HEK293 (cell line): Measurements from ENCODE around the gene SORL1.

Experiments
- CTCF ChIA-PET: fragments of 350-600 bp; formaldehyde crosslinking; extraction: SDS; loops from one replicate; lab custom pipeline; 2021; ENCODE audit warnings: antibody characterized with exemption; lab: Yijun Ruan, JAX
- POLR2A ChIA-PET: fragments of 300-600 bp; formaldehyde crosslinking; extraction: SDS; loops from one replicate; lab custom pipeline; 2020; ENCODE audit warnings: antibody characterized with exemption, inconsistent platforms; lab: Yijun Ruan, JAX
- H3K27ac ChIP-seq: fragments of 200-500 bp; sonication (Bioruptor generic); 2 replicates; pipeline ENCODE4 v1.5.1; 2014; ENCODE audit warnings: low read depth, low read length, control low read depth, inconsistent platforms; ENCODE audit errors: extremely low read depth
- H3K36me3 ChIP-seq, 2 experiments: fragments of 200-500 bp in 1 of 2; sonication (Bioruptor generic) in 1 of 2; 1 replicate in 1 of 2; 2 replicates in 1 of 2; pipeline ENCODE4 v1.5.1; 2014 to 2017; ENCODE audit warnings: inconsistent platforms in 2 of 2, low read length in 2 of 2; ENCODE audit not compliant: control insufficient read depth in 2 of 2, insufficient read depth in 1 of 2
- H3K4me1 ChIP-seq: fragments of 200-500 bp; sonication (Bioruptor generic); 2 replicates; pipeline ENCODE4 v1.5.1; 2014; ENCODE audit warnings: mild to moderate bottlenecking, low read length, inconsistent platforms; ENCODE audit not compliant: control insufficient read depth, insufficient read depth
- H3K4me3 ChIP-seq: 2 replicates; pipeline ENCODE4 v1.5.1; 2011; ENCODE audit warnings: low read depth, mild to moderate bottlenecking, control low read depth, low read length, moderate library complexity
- H3K9me3 ChIP-seq: fragments of 200-500 bp; sonication (Bioruptor generic); 2 replicates; pipeline ENCODE4 v1.5.1; 2014; ENCODE audit warnings: low read depth, low read length, inconsistent platforms; ENCODE audit not compliant: control insufficient read depth, insufficient read depth
- BCL11A ChIP-seq: fragments of 450-650 bp; formaldehyde crosslinking; IDR thresholded peaks from 2 replicates; pipeline ENCODE4 v1.5.1; 2016; ENCODE audit warnings: low read depth, missing biosample characterization, missing genetic modification characterization
- REPIN1 ChIP-seq: fragments of 450-650 bp; formaldehyde crosslinking; IDR thresholded peaks from 2 replicates; pipeline ENCODE4 v1.5.1; 2017; ENCODE audit warnings: missing biosample characterization, missing genetic modification characterization, low read depth
- ZBTB17 ChIP-seq: fragments of 450-650 bp; formaldehyde crosslinking; IDR thresholded peaks from 2 replicates; pipeline ENCODE4 v1.5.1; 2016; ENCODE audit warnings: missing biosample characterization, missing genetic modification characterization
- ZNF114 ChIP-seq: fragments of 450-650 bp; formaldehyde crosslinking; IDR thresholded peaks from 2 replicates; pipeline ENCODE4 v1.5.0; 2017; ENCODE audit warnings: missing biosample characterization, missing genetic modification characterization
- ZNF174 ChIP-seq: fragments of 450-650 bp; formaldehyde crosslinking; IDR thresholded peaks from 2 replicates; pipeline ENCODE4 v1.5.0; 2017; ENCODE audit warnings: missing biosample characterization, mild to moderate bottlenecking, missing genetic modification characterization
- ZNF23 ChIP-seq: fragments of 450-650 bp; formaldehyde crosslinking; IDR thresholded peaks from 2 replicates; pipeline ENCODE4 v1.5.1; 2016; ENCODE audit warnings: missing biosample characterization, missing genetic modification characterization, borderline replicate concordance
- ZNF324 ChIP-seq: fragments of 450-650 bp; formaldehyde crosslinking; IDR thresholded peaks from 2 replicates; pipeline ENCODE4 v1.5.1; 2016; ENCODE audit warnings: missing biosample characterization, missing genetic modification characterization
- ZNF366 ChIP-seq: fragments of 450-650 bp; formaldehyde crosslinking; conservative IDR thresholded peaks from 2 replicates; pipeline ENCODE4 v1.5.1; 2016; ENCODE audit warnings: missing biosample characterization, missing genetic modification characterization
- ZNF423 ChIP-seq: fragments of 450-650 bp; formaldehyde crosslinking; IDR thresholded peaks from 2 replicates; pipeline ENCODE4 v1.5.1; 2016; ENCODE audit warnings: missing biosample characterization, missing genetic modification characterization
- ZNF518A ChIP-seq: fragments of 450-650 bp; formaldehyde crosslinking; conservative IDR thresholded peaks from 2 replicates; pipeline ENCODE4 v1.5.1; 2016; ENCODE audit warnings: low read depth, missing biosample characterization, missing genetic modification characterization
- ZNF549 ChIP-seq: fragments of 450-650 bp; IDR thresholded peaks from 2 replicates; pipeline ENCODE4 v1.5.1; 2018; ENCODE audit warnings: missing biosample characterization, missing genetic modification characterization, mild to moderate bottlenecking, inconsistent platforms, moderate library complexity
- ZNF600 ChIP-seq: fragments of 450-650 bp; formaldehyde crosslinking; IDR thresholded peaks from 2 replicates; pipeline ENCODE4 v1.5.1; 2016; ENCODE audit warnings: missing biosample characterization, missing genetic modification characterization
- ZNF768 ChIP-seq: fragments of 450-650 bp; formaldehyde crosslinking; IDR thresholded peaks from 2 replicates; pipeline ENCODE4 v1.5.1; 2018; ENCODE audit warnings: missing biosample characterization, mild to moderate bottlenecking, missing genetic modification characterization
- ZNF777 ChIP-seq: fragments of 450-650 bp; formaldehyde crosslinking; IDR thresholded peaks from 2 replicates; pipeline ENCODE4 v1.5.1; 2017; ENCODE audit warnings: missing biosample characterization, missing genetic modification characterization, borderline replicate concordance
- ZNF791 ChIP-seq: fragments of 450-650 bp; formaldehyde crosslinking; IDR thresholded peaks from 2 replicates; pipeline ENCODE4 v1.5.1; 2016; ENCODE audit warnings: missing biosample characterization, missing genetic modification characterization
- ZNF843 ChIP-seq: fragments of 450-650 bp; formaldehyde crosslinking; IDR thresholded peaks from 2 replicates; pipeline ENCODE4 v1.5.1; 2016; ENCODE audit warnings: missing biosample characterization, missing genetic modification characterization
- ZSCAN18 ChIP-seq: fragments of 450-650 bp; formaldehyde crosslinking; IDR thresholded peaks from 2 replicates; pipeline ENCODE4 v1.5.1; 2016; ENCODE audit warnings: missing biosample characterization, missing genetic modification characterization
- ZXDB ChIP-seq: fragments of 450-650 bp; formaldehyde crosslinking; IDR thresholded peaks from 2 replicates; pipeline ENCODE4 v1.5.1; 2016; ENCODE audit warnings: missing biosample characterization, missing genetic modification characterization

The SORL1 gene

GRCh38 chr11:121522043-121522941 lies 70.2 kb downstream of the SORL1 start (continued):
- TF ChIP-seq ZNF174 (tag by site-specific recombination) (no peak), ZNF23 (no peak), ZNF777 (no peak), ZBTB17 (tag by site-specific recombination) (no peak), ZNF423 (tag by site-specific recombination) (no peak), ZNF600 (tag by site-specific recombination) (no peak), ZNF366 (tag by site-specific recombination) (no peak), BCL11A (tag by site-specific recombination) (no peak), ZNF518A (tag by site-specific recombination) (no peak), REPIN1 (tag by site-specific recombination) (no peak)
- TF ChIP-seq, all 188 proteins: peak for 0

GRCh38 chr11:121523581-121524232 lies 71.6 kb downstream of the SORL1 start:
- H3K4me1 ChIP-seq = no peaks in the 10 kb centered on the region
- no peak for TF ChIP-seq ZNF324 (tag by site-specific recombination)
- TF ChIP-seq ZNF768 (tag by site-specific recombination) = no peak
- TF ChIP-seq ZNF114 = no peak
- no peak for TF ChIP-seq ZXDB
- no peak for TF ChIP-seq ZNF549 (tag by site-specific recombination)
- TF ChIP-seq ZSCAN18 = no peak
- TF ChIP-seq ZNF791 (tag by site-specific recombination) = no peak
- no peak for TF ChIP-seq ZNF843 (tag by site-specific recombination)
- TF ChIP-seq, all 188 proteins: peak for 0
- no peak overlapping the region for H3K27ac ChIP-seq
- no peaks in the 10 kb centered on the region for H3K9me3 ChIP-seq
- POLR2A ChIA-PET = no interaction called here
- CTCF ChIA-PET = no interaction called here
- no peaks in the 10 kb centered on the region for H3K36me3 ChIP-seq
- H3K4me3 ChIP-seq = no peak overlapping the region
